GM12878 (cell line): ENCODE measurements around the gene IRF1. TPM values are rescaled to one million over a fixed set of nuclear protein-coding genes. Genes with fewer than 3 reads are reported as not detected.
A peak's percentile ranks its signal among the peaks of the same experiment; 100 is the strongest.

Source experiments
- BACH1 ChIP-seq: fragments of 450-650 bp; IDR thresholded peaks from 2 replicates; pipeline ENCODE4 v1.6.1; 2017; ENCODE audit warnings: mild to moderate bottlenecking, borderline replicate concordance
- BMI1 ChIP-seq: fragments of 450-650 bp; IDR thresholded peaks from 2 replicates; pipeline ENCODE4 v1.6.1; 2016; ENCODE audit warnings: mild to moderate bottlenecking, moderate library complexity, borderline replicate concordance
- CBFB ChIP-seq: IDR thresholded peaks from 2 replicates; pipeline ENCODE4 v1.6.1; 2016; ENCODE audit warnings: antibody characterized with exemption, low read depth
- CHD2 ChIP-seq: IDR thresholded peaks from 2 replicates; pipeline ENCODE4 v1.6.1; 2011; ENCODE audit warnings: low read depth, low read length, improper control_type of control experiment, borderline replicate concordance
- CUX1 ChIP-seq: IDR thresholded peaks from 2 replicates; pipeline ENCODE4 v1.6.1; 2012; ENCODE audit warnings: improper control_type of control experiment, low read depth, low read length; ENCODE audit not compliant: insufficient replicate concordance
- EGR1 ChIP-seq, 2 experiments: IDR thresholded peaks; 1 replicate in 1 of 2; 2 replicates in 1 of 2; pipeline ENCODE4 v1.6.1; 2011 to 2012; ENCODE audit warnings: low read depth in 2 of 2, low read length in 2 of 2, borderline replicate concordance in 1 of 2, mild to moderate bottlenecking in 1 of 2, moderate library complexity in 1 of 2
- ETV6 ChIP-seq, 2 experiments: fragments of 450-650 bp in 1 of 2; IDR thresholded peaks in 1 of 2; conservative IDR thresholded peaks in 1 of 2; 2 replicates each; pipeline ENCODE4 v1.6.1; 2014; ENCODE audit warnings: antibody characterized with exemption in 1 of 2, borderline replicate concordance in 1 of 2, low read depth in 1 of 2, mild to moderate bottlenecking in 1 of 2, moderate library complexity in 1 of 2
- EZH2 ChIP-seq: IDR thresholded peaks from 2 replicates; pipeline ENCODE4 v1.6.1; 2012; ENCODE audit warnings: low read depth, mild to moderate bottlenecking, control low read depth, inconsistent platforms, low read length, borderline replicate concordance; ENCODE audit not compliant: control insufficient read depth
- IRF4 ChIP-seq: IDR thresholded peaks from 2 replicates; pipeline ENCODE4 v1.6.1; 2011; ENCODE audit warnings: low read depth, low read length
- IRF5 ChIP-seq: fragments of 450-650 bp; IDR thresholded peaks from 2 replicates; pipeline ENCODE4 v1.6.1; 2017; ENCODE audit warnings: borderline replicate concordance
- KLF5 ChIP-seq: fragments of 450-650 bp; IDR thresholded peaks from 2 replicates; pipeline ENCODE4 v1.6.1; 2014; ENCODE audit warnings: mild to moderate bottlenecking; ENCODE audit not compliant: partially characterized antibody
- MTA2 ChIP-seq: fragments of 450-650 bp; IDR thresholded peaks from 2 replicates; pipeline ENCODE4 v1.6.1; 2016; ENCODE audit warnings: low read depth, mild to moderate bottlenecking, moderate library complexity
- POLR2A ChIP-seq: IDR thresholded peaks from 2 replicates; pipeline ENCODE4 v1.6.1; 2011; ENCODE audit warnings: low read depth, mild to moderate bottlenecking, low read length
- RB1 ChIP-seq: fragments of 450-650 bp; formaldehyde crosslinking; IDR thresholded peaks from 2 replicates; pipeline ENCODE4 v1.6.1; 2017; ENCODE audit warnings: mild to moderate bottlenecking, borderline replicate concordance
- SMAD1 ChIP-seq: fragments of 450-650 bp; IDR thresholded peaks from 2 replicates; pipeline ENCODE4 v1.6.1; 2018; ENCODE audit warnings: mild to moderate bottlenecking, low read depth; ENCODE audit not compliant: partially characterized antibody
- SUPT20H ChIP-seq: IDR thresholded peaks from 2 replicates; pipeline ENCODE4 v1.6.1; 2011; ENCODE audit warnings: low read depth, mild to moderate bottlenecking, low read length, moderate library complexity, borderline replicate concordance; ENCODE audit not compliant: control insufficient read depth
- USF1 ChIP-seq: IDR thresholded peaks from 2 replicates; pipeline ENCODE4 v1.6.1; 2011; ENCODE audit warnings: borderline replicate concordance, low read depth, mild to moderate bottlenecking, moderate library complexity, mixed read lengths, low read length; ENCODE audit not compliant: insufficient read depth; ENCODE audit errors: extremely low read length
- ZBTB33 ChIP-seq: fragments of 450-650 bp; IDR thresholded peaks from 2 replicates; pipeline ENCODE4 v1.6.1; 2017; ENCODE audit warnings: mild to moderate bottlenecking
- polyA plus RNA-seq, 11 experiments: library from polyadenylated mRNA; depleted of rRNA in 4 of 11; unstranded in 6 of 11; stranded (reverse) in 5 of 11; fragments of >200 nt; fragmentation: Nextera tagmentation in 4 of 11; fragmentation: Illumina TruSeq in 1 of 11; extraction: Ambion mirVana in 4 of 11; extraction: Trizol in 1 of 11; gene quantifications; 1 replicate in 1 of 11; 2 replicates in 10 of 11; pipeline versions ENCODE4 v1.2.1 to v1.2.3, GENCODE V29; 2011 to 2016; ENCODE audit warnings: inconsistent platforms in 2 of 11, missing spikeins in 2 of 11, low read depth in 1 of 11
- total RNA-seq, 4 experiments: library from RNA; depleted of rRNA in 3 of 4; stranded (reverse); fragments of >200 nt in 3 of 4; fragmentation: Illumina TruSeq in 1 of 4; extraction: Trizol in 1 of 4; gene quantifications; 2 replicates each; pipeline versions ENCODE4 v1.2.1 to v1.2.3, GENCODE V29; 2013 to 2021

The IRF1 gene
- total and polyA plus RNA-seq, 10 of the 15 experiments (the other 5 are each of a cell fraction or from before 2014, with no cell fraction given), result 6.9 to 68.0 (median 49.6) TPM

- no peak for TF ChIP-seq CUX1
- TF ChIP-seq IRF4, result peak; percentile 79
- peak; percentile 52; the same call in 1 of the 2 replicates for TF ChIP-seq MTA2
- TF ChIP-seq IRF5, result no peak
- no peak for TF ChIP-seq SUPT20H
- TF ChIP-seq RB1, result no peak
- no peak for TF ChIP-seq ZBTB33
- peak; percentile 59; the same call in 1 of the 2 replicates for TF ChIP-seq POLR2A
- peak in 1 of 2 experiments; percentile 60; a peak in 2 of 4 replicates for TF ChIP-seq ETV6 (conservative IDR thresholded peaks at IDR 0.05 in 1 of 2, IDR thresholded peaks at IDR 0.05 in 1 of 2; ENCODE audit: borderline replicate concordance in 1 of 2, low read depth in 1 of 2)
- no peak for TF ChIP-seq SMAD1
- no peak for TF ChIP-seq KLF5
- TF ChIP-seq CHD2, result peak; percentile 69; the same call in 1 of the 2 replicates
- no peak for TF ChIP-seq CBFB
- 0 out of 2 replicates have a peak, but pooled peaks have one; percentile 56 for TF ChIP-seq BACH1
- no peak for TF ChIP-seq EGR1 (IDR thresholded peaks at IDR 0.05; ENCODE audit: borderline replicate concordance in 1 of 2, low read depth in 2 of 2, low read length in 2 of 2)
- no peak for TF ChIP-seq USF1
- TF ChIP-seq EZH2, result no peak
- no peak for TF ChIP-seq BMI1
Measured at GRCh38 chr5:132467287-132467984, 23.1 kb downstream of the IRF1 start (continued).
